Effector CD8-positive, alpha-beta T cell (primary cell): ENCODE results near the gene PAPPA.

Experiments
- DNase-seq: peaks from one replicate; lab custom pipeline; 2025; lab: John Stamatoyannopoulos, UW

PAPPA gene

GRCh38 chr9:116422119-116422979, 268.8 kb downstream of the PAPPA start:
- no peak for DNase-seq

DNA sequence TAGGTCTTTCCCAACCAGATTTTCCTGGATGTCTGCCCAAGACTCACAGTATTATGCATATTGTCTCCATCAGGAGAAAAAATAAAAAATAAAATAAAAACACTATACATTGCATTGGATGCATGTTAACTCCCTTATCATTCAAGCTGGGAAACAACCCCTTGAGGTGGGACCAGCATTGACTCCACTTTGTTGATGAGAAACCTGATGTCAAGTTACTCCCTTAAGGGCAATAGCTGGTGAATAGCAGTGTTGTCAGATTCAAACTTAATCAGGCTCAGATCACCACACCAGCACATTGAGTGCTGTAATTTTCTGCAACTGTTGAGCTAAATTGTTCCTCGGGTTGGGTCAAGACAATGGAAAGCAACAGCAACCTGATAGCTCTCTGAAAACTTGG, 269.6 kb downstream of the PAPPA start:
- no peak for DNase-seq

DNA sequence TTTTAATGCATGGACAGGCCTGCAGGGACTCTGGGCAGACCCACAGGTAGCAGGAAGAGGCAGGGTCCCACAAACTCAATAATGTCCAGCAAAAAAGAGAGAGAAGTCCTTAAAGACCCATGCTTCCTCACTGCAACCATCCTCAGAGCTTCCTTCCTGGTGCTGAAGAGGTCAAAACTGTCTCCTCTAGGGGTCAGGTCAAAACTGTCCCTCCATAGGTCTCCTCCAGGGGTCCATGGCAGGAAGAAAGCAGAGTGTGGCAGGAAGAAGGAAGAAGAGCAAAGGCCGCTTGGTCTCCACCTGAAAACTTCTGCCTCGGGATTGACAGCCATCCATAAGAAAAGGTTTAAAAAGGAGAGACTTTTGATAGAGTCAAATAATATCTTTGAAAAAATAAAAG, 271.7 kb downstream of the PAPPA start:
- no peak for DNase-seq

DNA sequence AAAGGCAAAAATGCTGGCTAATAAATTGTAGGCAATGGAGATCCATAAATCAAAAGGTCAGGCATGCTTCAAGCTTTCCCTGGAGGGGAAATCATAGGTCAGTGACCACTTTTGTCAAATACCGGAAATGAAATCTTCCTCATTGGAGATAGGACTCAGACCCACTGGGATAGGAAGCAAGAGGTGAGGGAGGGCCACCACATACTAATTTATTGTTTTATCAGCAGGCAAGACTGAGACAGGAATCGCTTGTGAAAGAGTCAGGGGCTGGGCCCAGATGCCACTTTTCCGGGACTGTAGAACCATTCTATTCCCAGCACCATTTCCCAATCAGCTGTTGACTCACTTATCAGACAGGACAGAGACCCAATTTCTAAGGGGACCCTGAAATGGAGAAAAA, 277.3 kb downstream of the PAPPA start:
- no peak for DNase-seq

GRCh38 chr9:116432051-116432450, 278.5 kb downstream of the PAPPA start:
- no peak for DNase-seq

DNA sequence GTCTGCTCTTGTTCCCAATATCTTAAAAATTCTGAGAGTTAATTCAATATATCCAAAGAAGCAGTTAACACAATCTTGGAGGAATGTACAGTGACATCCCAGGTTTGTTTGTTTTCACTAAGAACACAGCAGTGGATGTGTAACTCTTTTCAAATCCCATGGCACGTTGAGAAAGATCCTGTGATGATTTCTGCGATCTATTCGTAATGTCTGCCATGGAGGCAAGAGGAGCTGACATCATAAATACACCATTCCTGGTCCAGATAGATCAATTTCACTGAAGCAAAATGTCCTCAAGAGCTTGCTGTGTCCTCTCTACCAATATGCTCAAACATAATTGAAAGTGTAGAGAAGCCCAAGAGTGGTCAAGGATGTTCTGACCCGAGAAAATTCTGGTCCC, 280.7 kb downstream of the PAPPA start:
- no peak for DNase-seq

GRCh38 chr9:116435706-116436105, 282.1 kb downstream of the PAPPA start:
- no peak for DNase-seq

DNA sequence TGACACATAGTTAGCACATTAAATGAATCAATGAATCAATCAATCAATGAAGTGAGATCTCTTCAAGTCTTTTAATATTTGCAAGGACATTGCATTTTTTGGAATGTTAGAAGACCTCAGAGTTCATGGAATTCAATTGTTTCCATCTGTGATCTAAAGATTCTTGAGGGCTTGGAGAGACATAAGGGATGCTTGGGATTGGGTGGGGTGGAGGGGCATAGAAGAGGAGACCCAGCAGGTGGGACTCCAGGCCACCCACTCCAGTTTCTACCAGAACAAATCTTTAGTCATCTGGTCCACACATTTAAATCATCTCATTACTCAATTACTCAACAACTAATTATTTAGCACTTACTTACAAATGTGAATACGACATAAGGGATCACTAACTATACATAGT, 282.5 kb downstream of the PAPPA start:
- DNase-seq: no peak

GRCh38 chr9:116437411-116438370, 284.1 kb downstream of the PAPPA start:
- DNase-seq: no peak

DNA sequence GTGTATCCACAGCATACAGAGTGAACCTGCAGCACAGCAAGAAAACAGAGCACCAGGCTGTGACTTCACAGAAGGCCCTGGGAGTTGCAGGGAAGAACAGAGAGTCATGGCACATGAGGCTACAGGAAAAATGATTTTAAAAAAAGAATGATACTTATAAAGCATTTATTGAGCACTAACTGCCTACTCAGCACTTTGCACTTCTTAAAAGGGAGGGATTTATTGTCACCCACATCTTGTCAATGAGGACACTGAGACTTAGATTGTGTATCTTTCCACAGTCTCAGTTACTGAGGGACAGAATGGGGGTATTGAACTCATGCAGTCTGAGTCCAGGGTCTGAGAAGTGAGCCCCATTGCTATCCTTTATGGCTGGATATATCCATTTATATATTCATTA, 288.9 kb downstream of the PAPPA start:
- no peak for DNase-seq

GRCh38 chr9:116447934-116448333, 294.3 kb downstream of the PAPPA start:
- DNase-seq: no peak

GRCh38 chr9:116448431-116448830, 294.8 kb downstream of the PAPPA start:
- DNase-seq: no peak

GRCh38 chr9:116449949-116450348, 296.4 kb downstream of the PAPPA start:
- DNase-seq: no peak

DNA sequence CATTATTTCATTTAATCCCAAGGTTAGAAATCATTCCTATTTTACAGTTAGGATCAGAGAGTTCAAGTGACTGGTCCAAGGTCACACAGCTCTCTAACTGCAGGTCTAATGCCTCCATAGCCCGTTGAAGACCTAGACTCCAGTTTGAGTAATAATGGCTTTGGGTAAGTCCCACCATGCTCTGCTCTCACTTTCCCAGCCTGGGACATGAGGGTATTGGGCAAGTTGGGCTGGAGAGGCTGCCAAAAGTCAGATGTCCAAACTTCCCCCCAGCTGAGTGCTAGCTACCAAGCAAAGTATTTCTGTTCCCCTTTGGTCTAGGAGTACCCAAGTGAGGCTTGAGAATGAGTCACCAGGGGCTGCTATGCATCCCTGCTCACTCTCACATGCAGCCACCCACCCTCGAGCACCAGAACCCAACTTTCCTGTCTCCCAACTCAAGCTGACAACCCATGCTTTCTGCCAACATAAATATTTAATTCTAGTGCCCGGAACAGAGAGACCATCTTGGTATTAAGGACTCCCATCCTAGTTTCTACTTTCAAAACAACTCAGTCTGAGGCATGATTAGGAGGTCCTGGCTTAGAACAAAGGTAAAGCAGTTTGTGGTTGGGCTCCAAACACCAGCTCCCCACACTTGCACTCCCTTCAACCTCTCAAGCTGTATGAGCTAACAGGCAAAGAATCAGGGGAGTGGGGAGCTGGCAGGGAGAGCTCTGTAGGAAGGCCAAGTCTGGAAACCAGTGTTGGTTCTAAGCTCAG, 297.0 kb downstream of the PAPPA start:
- DNase-seq: no peak

- no peak for DNase-seq
These were observed 298.0 kb downstream of the PAPPA start for GRCh38 chr9:116451500-116452115.
